Measurements from ENCODE around the gene MTCL3. TPM values are rescaled to one million over a fixed set of nuclear protein-coding genes. Genes with fewer than 3 reads are reported as not detected.
"Not testable (repeated sequence)": the region's sequence is repeated elsewhere in the genome, so short reads cannot be mapped to it uniquely, and the experiment has no call there.

MTCL3 gene

DNA sequence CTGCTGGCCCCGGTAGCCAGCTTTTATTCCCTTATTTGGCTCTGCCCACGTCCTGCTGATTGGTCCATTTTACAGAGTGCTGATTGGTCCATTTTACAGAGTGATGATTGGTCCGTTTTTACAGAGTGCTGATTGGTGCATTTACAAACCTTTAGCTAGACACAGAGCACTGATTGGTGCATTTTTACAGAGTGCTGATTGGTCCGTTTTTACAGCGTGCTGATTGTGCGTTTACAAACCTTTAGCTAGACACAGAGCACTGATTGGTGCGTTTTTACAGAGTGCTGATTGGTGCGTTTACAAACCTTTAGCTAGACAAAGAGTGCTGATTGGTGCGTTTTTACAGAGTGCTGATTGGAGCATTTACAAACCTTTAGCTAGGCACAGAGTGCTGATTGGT, 90.6 kb downstream of the MTCL3 start:
- DNase-seq (ENCODE audit: low spot score), result not testable (repeated sequence)

DNA sequence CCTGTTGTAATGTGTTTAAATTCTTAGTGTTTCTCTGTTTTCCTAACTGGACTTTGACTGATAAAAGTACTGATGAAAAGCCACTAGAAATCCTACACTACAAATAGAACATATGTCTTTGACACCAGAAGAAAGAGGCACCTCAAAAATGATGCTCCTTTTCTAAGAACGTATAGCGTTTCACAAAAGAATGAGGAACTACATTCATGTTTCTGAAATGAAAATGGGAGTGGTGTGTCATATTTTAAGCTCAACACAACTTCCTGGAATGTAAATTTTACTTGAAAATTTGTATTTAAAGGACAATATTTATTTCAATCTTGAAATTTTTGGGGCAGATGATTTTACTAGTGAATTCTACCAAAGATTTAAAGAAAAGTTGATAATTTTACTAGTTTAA, 95.2 kb downstream of the MTCL3 start:
- no peak for DNase-seq (ENCODE audit: low spot score)

Other genes starting within 250 kb of the MTCL3 start
- 23.8 TPM for gene ECHDC1, start 175.7 kb downstream of the MTCL3 start, total RNA-seq (ENCODE audit: insufficient read depth, low replicate concordance)
- gene KIAA0408, start 59.9 kb downstream of the MTCL3 start, total RNA-seq (ENCODE audit: insufficient read depth, low replicate concordance), result 2.9 TPM
- gene C6orf58, start 57.8 kb upstream of the MTCL3 start, total RNA-seq (ENCODE audit: insufficient read depth, low replicate concordance), result not detected